ENCODE data around the gene GSN.

DNA sequence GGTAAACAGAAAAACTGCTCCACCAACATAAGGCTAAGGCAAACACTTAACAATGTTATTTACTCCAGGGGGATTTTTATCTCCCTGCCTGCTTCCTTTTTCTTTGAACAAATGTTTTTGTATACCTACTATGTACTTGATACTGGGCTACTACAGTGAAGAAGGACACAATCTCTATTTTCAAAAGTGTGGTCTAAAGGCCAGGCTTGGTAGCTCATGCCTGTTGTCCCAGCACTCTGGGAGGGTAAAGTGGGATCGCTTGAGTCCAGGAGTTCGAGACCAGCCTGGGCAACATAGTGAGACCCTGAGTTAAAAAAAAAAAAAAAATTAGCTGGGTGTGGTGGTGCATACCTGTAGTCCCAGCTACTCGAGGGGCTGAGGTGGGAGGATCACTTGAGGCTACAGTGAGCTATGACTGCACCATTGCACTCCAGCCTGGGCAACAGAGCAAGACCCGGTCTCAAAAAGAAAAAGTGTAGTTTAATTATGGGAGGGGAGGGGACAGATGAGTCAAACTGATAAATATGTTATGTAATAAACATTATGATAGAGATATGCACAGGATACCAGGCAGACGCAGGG, 98.7 kb downstream of the GSN start:
- no peak for TF ChIP-seq EZH2 (IDR thresholded peaks at IDR 0.05; ENCODE audit: borderline replicate concordance, low read length)
- TF ChIP-seq, protein P1, sequence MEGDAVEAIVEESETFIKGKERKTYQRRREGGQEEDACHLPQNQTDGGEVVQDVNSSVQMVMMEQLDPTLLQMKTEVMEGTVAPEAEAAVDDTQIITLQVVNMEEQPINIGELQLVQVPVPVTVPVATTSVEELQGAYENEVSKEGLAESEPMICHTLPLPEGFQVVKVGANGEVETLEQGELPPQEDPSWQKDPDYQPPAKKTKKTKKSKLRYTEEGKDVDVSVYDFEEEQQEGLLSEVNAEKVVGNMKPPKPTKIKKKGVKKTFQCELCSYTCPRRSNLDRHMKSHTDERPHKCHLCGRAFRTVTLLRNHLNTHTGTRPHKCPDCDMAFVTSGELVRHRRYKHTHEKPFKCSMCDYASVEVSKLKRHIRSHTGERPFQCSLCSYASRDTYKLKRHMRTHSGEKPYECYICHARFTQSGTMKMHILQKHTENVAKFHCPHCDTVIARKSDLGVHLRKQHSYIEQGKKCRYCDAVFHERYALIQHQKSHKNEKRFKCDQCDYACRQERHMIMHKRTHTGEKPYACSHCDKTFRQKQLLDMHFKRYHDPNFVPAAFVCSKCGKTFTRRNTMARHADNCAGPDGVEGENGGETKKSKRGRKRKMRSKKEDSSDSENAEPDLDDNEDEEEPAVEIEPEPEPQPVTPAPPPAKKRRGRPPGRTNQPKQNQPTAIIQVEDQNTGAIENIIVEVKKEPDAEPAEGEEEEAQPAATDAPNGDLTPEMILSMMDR (IDR thresholded peaks at IDR 0.05; ENCODE audit: low read length): no peak

Data from OCI-LY1 (cell line).